Spinal cord (tissue), 10 donors: ENCODE data around the gene PLEKHM2. TPM values are rescaled to one million over a fixed set of nuclear protein-coding genes. Genes with fewer than 3 reads are reported as not detected.

Experiments used
- DNase-seq, 6 donors: peaks; one replicate each; pipeline versions ENCODE4 v3.0.0 to v3.0.0-alpha.2; 2013 to 2015; ENCODE audit warnings: low spot score in 6 of 6, low read depth in 4 of 6
- H3K27ac ChIP-seq: one replicate; pipeline ENCODE4 v1.5.1; 2013; ENCODE audit warnings: low read depth, low read length, control low read depth
- H3K27me3 ChIP-seq: one replicate; pipeline ENCODE4 v1.6.1; 2013; ENCODE audit warnings: low read length; ENCODE audit not compliant: control insufficient read depth, insufficient read depth
- H3K36me3 ChIP-seq: one replicate; pipeline ENCODE4 v1.6.1; 2013; ENCODE audit warnings: low read length; ENCODE audit not compliant: control insufficient read depth, insufficient read depth
- H3K4me1 ChIP-seq: one replicate; pipeline ENCODE4 v1.6.1; 2013; ENCODE audit warnings: low read length; ENCODE audit not compliant: control insufficient read depth, insufficient read depth
- H3K4me3 ChIP-seq: one replicate; pipeline ENCODE4 v1.5.1; 2013; ENCODE audit warnings: low read depth, low read length, control low read depth
- H3K9me3 ChIP-seq: one replicate; pipeline ENCODE4 v1.6.1; 2013; ENCODE audit warnings: low read length; ENCODE audit not compliant: control insufficient read depth, insufficient read depth
- WGBS: methylation state at CpG from one replicate; pipeline ENCODE4 v1.1.5; 2013; ENCODE audit warnings: missing lambda C conversion rate; ENCODE audit not compliant: insufficient coverage; 5-methylcytosine and 5-hydroxymethylcytosine counted together
- polyA plus RNA-seq, 2 donors: library from polyadenylated mRNA; unstranded; fragments of 120-200 nt; gene quantifications; one replicate each; pipeline ENCODE4 v1.2.1, GENCODE V29; 2013; ENCODE audit not compliant: insufficient read length in 2 of 2
- total RNA-seq, 2 donors: library from RNA; depleted of rRNA in 1 of 2; stranded (reverse); fragments of 120-200 nt in 1 of 2; fragments of >200 nt in 1 of 2; gene quantifications; one replicate each; pipeline versions ENCODE4 v1.2.3 to v1.2.4, GENCODE V29; 2013 to 2014
- donor health status: healthy.

PLEKHM2 gene
- total and polyA plus RNA-seq, 4 donors: 27.5 to 66.8 (median 51.1) TPM

DNA sequence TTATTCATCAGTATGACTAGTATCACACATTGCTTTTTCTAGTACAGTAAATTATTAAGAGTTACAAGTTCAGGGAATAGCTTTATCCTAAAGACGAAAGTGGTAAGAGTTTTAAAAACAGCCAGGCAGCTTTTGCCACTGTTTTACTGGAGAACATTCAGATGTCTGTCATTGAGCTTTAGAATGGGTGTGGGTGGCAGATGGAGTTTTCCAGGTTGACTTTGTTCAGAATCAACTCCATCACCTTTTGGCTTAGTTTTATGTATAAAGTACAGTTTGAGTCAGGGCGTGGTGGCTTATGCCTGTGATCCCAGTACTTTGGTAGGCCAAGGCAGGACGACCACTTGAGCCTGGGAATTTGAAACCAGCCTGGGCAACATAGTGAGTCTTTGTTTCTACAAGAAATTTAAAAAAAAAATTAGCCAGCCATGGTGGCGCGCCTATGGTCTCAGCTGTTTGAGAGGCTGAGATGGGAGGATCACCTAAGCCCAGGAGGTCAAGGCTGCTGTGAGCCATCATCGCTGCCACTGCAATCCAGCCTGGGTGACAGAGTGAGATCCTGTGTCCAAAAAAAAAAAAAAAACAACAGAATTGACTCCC lies 29.9 kb upstream of the PLEKHM2 start:
- Histone ChIP-seq H3K27ac (no peak overlapping the region), H3K4me3 (no peak overlapping the region), H3K9me3 (no peaks in the 10 kb centered on the region), H3K4me1 (no peaks in the 10 kb centered on the region), H3K27me3 (no peaks in the 10 kb centered on the region), H3K36me3 (peaks cover 18% of the 10 kb centered on the region)
- 97% methylated on average over 3 of the region's 6 CpGs for WGBS
- no peak for DNase-seq

DNA sequence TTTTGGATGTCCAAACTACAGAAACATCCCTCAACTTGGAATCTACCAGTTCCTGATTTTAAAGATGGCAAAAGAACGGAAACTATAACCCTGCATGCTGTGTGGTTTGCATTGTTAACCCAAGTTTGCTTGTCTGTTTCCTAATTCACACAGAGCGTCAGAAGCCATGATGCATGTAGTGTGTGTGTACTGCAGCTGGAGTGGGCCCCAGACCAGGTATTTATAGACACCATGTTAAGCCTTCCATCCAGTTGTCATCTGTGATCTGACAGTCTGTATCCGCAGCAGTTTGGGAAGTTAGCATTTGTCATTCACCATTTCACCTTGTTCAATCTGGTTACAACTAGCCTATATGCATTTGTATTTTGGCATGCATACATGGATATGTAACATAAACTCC lies 27.7 kb upstream of the PLEKHM2 start:
- 100% methylated on average over 1 of the region's 3 CpGs for WGBS
- Histone ChIP-seq H3K27ac (no peak overlapping the region), H3K4me3 (no peak overlapping the region)

DNA sequence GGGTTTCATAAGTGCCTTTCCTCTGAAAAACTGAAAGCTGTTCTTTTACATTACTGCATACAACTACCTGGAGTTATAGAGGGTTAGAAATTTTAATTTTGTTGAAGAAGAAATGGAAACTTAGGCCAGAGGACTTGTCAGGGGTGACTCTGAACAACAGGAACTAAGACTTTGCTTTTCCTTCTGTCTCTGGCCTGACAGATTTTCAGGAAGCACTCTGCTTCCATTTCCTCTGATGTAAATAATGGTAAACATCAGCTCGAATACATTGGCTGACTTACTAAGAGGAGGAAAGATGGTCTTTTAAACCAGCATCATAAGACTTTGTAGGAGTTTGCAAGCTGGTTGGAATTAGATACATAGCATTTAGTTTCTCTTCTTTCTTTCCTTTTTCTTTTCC lies 27.1 kb upstream of the PLEKHM2 start:
- peaks cover 13% of the 10 kb centered on the region for H3K36me3 ChIP-seq

More for the DNA sequence above, 27.7 kb upstream of the PLEKHM2 start:
- Histone ChIP-seq H3K27me3 (no peaks in the 10 kb centered on the region), H3K9me3 (no peaks in the 10 kb centered on the region), H3K36me3 (peaks cover 15% of the 10 kb centered on the region), H3K4me1 (no peaks in the 10 kb centered on the region)
- no peak for DNase-seq

DNA sequence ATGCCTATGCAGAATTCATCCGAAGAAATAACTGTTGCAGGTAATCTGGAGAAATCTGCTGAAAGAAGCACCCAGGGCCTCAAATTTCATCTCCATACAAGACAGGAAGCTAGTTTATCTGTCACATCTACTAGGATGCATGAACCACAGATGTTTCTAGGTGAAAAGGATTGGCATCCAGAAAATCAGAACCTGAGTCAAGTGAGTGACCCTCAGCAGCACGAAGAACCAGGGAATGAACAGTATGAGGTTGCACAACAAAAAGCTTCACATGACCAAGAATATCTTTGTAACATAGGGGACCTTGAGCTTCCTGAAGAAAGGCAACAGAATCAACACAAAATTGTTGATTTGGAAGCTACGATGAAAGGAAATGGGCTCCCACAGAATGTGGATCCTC lies 24.0 kb upstream of the PLEKHM2 start:
- WGBS: 96% methylated on average over 2 of the region's 3 CpGs
- Histone ChIP-seq H3K4me3 (no peak overlapping the region), H3K4me1 (no peaks in the 10 kb centered on the region), H3K27ac (no peak overlapping the region), H3K9me3 (no peaks in the 10 kb centered on the region), H3K36me3 (peaks cover 9% of the 10 kb centered on the region), H3K27me3 (no peaks in the 10 kb centered on the region)
- DNase-seq: no peak

More for the DNA sequence above, 27.1 kb upstream of the PLEKHM2 start:
- WGBS: no CpG with 5 or more reads among the region's 1 CpG
- no peak for DNase-seq
- H3K9me3 ChIP-seq: no peaks in the 10 kb centered on the region
- no peaks in the 10 kb centered on the region for H3K27me3 ChIP-seq
- no peak overlapping the region for H3K27ac ChIP-seq
- H3K4me3 ChIP-seq: no peak overlapping the region
- H3K4me1 ChIP-seq: no peaks in the 10 kb centered on the region

DNA sequence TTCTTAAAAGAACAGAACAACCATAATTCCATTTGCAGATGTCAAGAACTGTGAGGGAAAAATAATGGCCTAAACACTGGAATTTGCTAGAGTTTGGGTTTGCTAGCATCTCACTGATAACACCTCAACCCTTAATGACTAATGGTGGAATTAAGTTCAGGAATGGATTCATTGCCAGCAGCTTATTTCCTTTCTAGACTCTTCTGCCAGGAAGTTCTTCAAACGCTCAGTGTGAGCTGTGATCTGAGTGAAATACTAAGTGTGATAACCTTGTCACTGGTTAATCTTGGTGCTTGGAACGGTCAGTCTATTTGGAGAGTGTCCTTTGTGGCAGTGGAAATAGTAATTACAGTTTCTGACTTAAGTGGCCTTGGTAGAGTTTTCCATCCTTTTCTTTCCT lies 21.6 kb upstream of the PLEKHM2 start:
- no peak overlapping the region for H3K4me3 ChIP-seq
- H3K9me3 ChIP-seq: no peaks in the 10 kb centered on the region
- 100% methylated on average over 2 of the region's 2 CpGs for WGBS
- H3K27ac ChIP-seq: no peak overlapping the region
- H3K27me3 ChIP-seq: no peaks in the 10 kb centered on the region
- DNase-seq: no peak
- H3K4me1 ChIP-seq: no peaks in the 10 kb centered on the region
- H3K36me3 ChIP-seq: peaks cover 7% of the 10 kb centered on the region

DNA sequence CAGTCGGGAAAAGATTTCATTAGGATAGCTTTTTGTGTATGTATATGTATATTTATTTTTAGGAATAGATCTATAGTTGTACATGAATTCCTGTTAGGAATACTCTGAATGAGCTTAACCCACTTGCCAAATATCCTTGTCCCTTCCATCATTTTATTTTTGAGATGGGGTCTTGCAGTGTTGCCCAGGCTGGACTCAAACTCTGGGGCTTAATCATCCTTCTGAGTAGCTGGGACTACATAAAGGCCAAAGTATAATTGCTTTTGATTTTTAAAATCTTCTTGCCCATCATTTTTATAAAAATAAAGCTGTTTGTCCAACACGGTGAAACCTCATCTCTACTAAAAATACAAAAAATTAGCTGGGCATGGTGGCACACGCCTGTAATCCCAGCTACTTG lies 20.2 kb upstream of the PLEKHM2 start:
- H3K4me1 ChIP-seq: no peaks in the 10 kb centered on the region
- H3K27me3 ChIP-seq: no peaks in the 10 kb centered on the region
- H3K27ac ChIP-seq: no peak overlapping the region
- H3K9me3 ChIP-seq: no peaks in the 10 kb centered on the region
- no CpG with 5 or more reads among the region's 3 CpGs for WGBS
- no peak overlapping the region for H3K4me3 ChIP-seq
- H3K36me3 ChIP-seq: peaks cover 4% of the 10 kb centered on the region
- no peak for DNase-seq

DNA sequence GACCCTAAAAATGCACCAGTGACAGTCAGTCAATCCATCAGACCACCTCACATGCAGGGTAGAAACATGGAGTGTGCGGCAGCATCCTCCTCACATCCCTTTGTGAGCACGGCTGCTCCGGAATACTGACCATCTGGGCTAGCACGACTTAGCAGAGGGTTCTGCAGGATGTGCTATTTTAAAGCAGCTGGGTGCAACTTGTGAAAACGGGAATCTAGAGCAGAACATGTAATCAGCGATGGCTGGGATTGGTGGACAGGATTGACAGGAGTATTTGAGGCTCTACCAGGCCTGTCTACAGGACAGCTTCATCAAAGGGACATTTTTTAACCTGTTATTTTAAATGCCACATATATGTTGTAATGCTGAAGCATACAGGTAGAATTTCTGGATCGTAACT lies 16.8 kb upstream of the PLEKHM2 start:
- H3K36me3 ChIP-seq: no peaks in the 10 kb centered on the region
- WGBS: 78% methylated on average over 7 of the region's 7 CpGs
- H3K4me1 ChIP-seq: no peaks in the 10 kb centered on the region
- DNase-seq: peak in 1 of 6 donors; percentile 27
- H3K9me3 ChIP-seq: no peaks in the 10 kb centered on the region
- H3K27ac ChIP-seq: no peak overlapping the region
- no peaks in the 10 kb centered on the region for H3K27me3 ChIP-seq
- H3K4me3 ChIP-seq: no peak overlapping the region

DNA sequence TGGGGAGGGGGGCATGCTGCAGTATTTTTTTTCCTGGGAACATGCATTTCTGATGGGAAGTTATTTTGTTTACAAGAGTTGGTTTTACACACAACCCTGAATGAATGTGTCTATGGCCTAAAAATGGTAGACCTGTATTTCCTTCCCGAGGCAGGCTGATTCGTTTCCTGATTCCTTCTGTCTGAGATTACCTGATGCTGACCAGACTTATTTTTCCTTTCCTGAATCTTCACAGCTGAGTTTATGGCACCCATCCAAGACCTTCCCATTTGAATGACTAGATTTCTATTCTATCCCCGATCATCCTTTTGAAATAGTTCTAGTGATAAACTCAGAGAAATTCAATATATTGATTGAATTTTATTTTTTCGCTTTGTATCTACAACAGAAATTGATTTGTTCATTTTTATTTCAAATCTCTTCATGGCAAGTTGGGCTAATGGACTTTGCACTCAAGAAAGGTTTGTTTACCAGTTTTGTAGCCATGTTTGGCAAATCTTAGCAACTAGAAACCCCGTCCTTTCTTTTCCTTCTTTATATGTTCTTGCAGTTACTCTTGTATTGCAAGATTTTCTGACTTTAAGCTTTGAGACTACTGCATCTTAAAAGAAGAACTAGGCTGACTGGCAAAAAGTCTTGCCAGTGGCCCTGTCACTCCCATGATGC lies 15.9 kb upstream of the PLEKHM2 start:
- H3K9me3 ChIP-seq: no peaks in the 10 kb centered on the region
- no peak for DNase-seq
- H3K27me3 ChIP-seq: no peaks in the 10 kb centered on the region
- no peaks in the 10 kb centered on the region for H3K36me3 ChIP-seq
- H3K27ac ChIP-seq: no peak overlapping the region
- no CpG with 5 or more reads among the region's 5 CpGs for WGBS
- H3K4me3 ChIP-seq: no peak overlapping the region
- no peaks in the 10 kb centered on the region for H3K4me1 ChIP-seq

DNA sequence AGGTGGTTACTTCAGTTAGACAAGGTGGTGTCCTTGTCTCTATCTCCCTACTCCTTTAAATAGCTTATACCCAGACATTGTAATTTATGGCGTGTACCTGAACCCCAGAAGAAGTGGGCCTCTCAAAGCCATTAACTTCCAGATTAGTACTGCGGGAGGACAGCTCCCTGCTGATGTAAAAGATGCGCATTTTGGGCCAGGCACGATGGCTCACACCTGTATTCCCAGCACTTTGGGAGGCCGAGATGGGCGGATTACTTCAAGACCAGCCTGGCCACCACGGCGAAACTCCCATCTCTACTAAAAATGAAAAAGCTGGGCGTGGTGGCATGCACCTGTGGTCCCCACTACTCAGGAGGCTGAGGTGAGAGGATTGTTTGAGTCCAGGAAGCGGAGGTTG lies 15.0 kb upstream of the PLEKHM2 start:
- 92% methylated on average over 2 of the region's 10 CpGs for WGBS
- H3K27ac ChIP-seq: no peak overlapping the region

DNA sequence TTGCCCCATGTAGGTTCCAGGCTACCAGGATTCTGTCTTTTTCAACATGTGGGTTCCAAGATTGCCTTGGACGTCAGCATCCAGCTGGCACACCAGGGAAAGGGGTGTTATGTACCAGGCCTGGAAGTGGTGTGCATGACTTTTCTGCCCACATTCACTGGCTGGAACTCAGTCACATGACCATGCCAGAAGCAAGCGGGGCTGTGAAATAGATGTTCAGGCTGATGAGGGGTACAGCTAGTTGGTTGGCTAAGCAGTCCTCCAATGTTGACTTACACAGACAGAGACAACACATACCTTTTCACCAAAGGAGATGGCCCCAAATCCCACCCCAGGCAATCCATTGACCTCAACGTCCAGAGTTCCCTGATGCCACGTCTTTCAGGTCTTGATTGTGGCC lies 14.3 kb upstream of the PLEKHM2 start:
- no peaks in the 10 kb centered on the region for H3K9me3 ChIP-seq
- 88% methylated on average over 3 of the region's 4 CpGs for WGBS
- no peaks in the 10 kb centered on the region for H3K36me3 ChIP-seq
- no peaks in the 10 kb centered on the region for H3K4me1 ChIP-seq
- H3K4me3 ChIP-seq: no peak overlapping the region
- no peak overlapping the region for H3K27ac ChIP-seq
- no peak for DNase-seq
- H3K27me3 ChIP-seq: no peaks in the 10 kb centered on the region

More for the DNA sequence above, 15.0 kb upstream of the PLEKHM2 start:
- DNase-seq: no peak
- Histone ChIP-seq H3K9me3 (no peaks in the 10 kb centered on the region), H3K4me1 (no peaks in the 10 kb centered on the region), H3K36me3 (no peaks in the 10 kb centered on the region), H3K4me3 (no peak overlapping the region), H3K27me3 (no peaks in the 10 kb centered on the region)
